ENCODE results near the gene CASP10. TPM values are rescaled to one million over a fixed set of nuclear protein-coding genes. Genes with fewer than 3 reads are reported as not detected.

Gene CASP10
- total and polyA plus RNA-seq, 2 of the 13 experiments (the other 11 are each of a cell fraction or from before 2014, with no cell fraction given) = 22.2 to 23.8 TPM

DNA sequence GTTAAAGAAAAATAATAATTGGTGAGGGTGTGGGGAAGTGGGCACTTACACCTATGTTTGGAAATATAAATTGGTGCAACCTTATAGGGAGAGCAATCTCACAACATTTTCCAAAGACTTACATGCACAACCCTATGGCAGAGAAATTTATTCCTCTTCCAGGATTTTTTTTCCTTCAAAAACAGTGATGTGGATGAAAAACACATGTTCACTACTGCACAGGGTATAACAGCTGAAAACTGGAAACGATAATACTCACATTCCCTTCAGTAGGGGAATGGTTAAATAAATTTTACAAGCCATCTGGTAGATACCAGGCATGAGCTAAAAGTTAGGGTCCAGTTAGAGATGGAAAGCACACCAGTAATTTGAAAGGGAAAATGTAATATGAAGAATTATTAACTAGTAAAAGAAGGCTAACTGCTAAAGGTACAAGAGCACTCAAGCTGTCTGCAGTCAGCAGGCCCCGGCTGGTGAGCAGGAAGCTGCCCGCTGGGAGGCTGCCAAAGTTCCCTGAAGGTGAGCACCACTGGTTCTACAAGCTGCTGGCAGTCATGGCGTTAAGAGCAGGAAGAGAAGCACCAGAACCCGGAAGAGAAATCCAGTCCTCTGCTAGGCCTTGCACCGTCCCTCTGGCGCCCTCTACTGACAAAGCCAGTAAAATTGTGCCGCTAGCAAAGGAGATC, 49.0 kb downstream of the CASP10 start (continued):
- no peak for TF ChIP-seq GTF3A (CRISPR knock-in tag; conservative IDR thresholded peaks at IDR 0.05)
- 0 out of 2 replicates have a peak, but pooled peaks have one; percentile 65 for TF ChIP-seq ZNF382 (CRISPR knock-in tag; IDR thresholded peaks at IDR 0.05; ENCODE audit: borderline replicate concordance)
- no peak for TF ChIP-seq ZNF552 (CRISPR knock-in tag; IDR thresholded peaks at IDR 0.05; ENCODE audit: borderline replicate concordance)
- TF ChIP-seq ZNF333 (CRISPR knock-in tag; IDR thresholded peaks at IDR 0.05; ENCODE audit: borderline replicate concordance) = no peak
- peak; percentile 47; the same call in 1 of the 2 replicates for TF ChIP-seq KLF9 (CRISPR knock-in tag; IDR thresholded peaks at IDR 0.05; ENCODE audit: low read depth)
- TF ChIP-seq HNRNPK (IDR thresholded peaks at IDR 0.05; ENCODE audit: low read depth, low read length, poor library complexity, severe bottlenecking) = no peak
- TF ChIP-seq SRSF9 (IDR thresholded peaks at IDR 0.05; ENCODE audit: borderline replicate concordance, insufficient read depth, low read depth, low read length, poor library complexity, severe bottlenecking) = no peak
- no peak for TF ChIP-seq ATF7 (IDR thresholded peaks at IDR 0.05)
- 0 out of 2 replicates have a peak, but pooled peaks have one; percentile 23 for TF ChIP-seq ATF7 (CRISPR knock-in tag; IDR thresholded peaks at IDR 0.05)
- TF ChIP-seq MXD4 (CRISPR knock-in tag; IDR thresholded peaks at IDR 0.05) = no peak
- TF ChIP-seq ZNF678 (CRISPR knock-in tag; IDR thresholded peaks at IDR 0.05) = no peak
- TF ChIP-seq NFKBIZ (CRISPR knock-in tag; IDR thresholded peaks at IDR 0.05) = peak; percentile 84; the same call in 1 of the 2 replicates
- TF ChIP-seq MAFG (CRISPR knock-in tag; IDR thresholded peaks at IDR 0.05) = no peak
- peak; percentile 55; the same call in 1 of the 2 replicates for TF ChIP-seq ESRRA (CRISPR knock-in tag; IDR thresholded peaks at IDR 0.05; ENCODE audit: low read depth)
- no peak for TF ChIP-seq ZNF564 (CRISPR knock-in tag; IDR thresholded peaks at IDR 0.05)
- TF ChIP-seq GFI1 (CRISPR knock-in tag; IDR thresholded peaks at IDR 0.05; ENCODE audit: borderline replicate concordance) = no peak; the same call in 1 of the 2 replicates
- 0 out of 2 replicates have a peak, but pooled peaks have one; percentile 47 for TF ChIP-seq ZZZ3 (CRISPR knock-in tag; IDR thresholded peaks at IDR 0.05; ENCODE audit: borderline replicate concordance)
- TF ChIP-seq GZF1 (CRISPR knock-in tag; IDR thresholded peaks at IDR 0.05) = peak; percentile 67; the same call in 1 of the 2 replicates
- no peak for TF ChIP-seq ZBTB1 (CRISPR knock-in tag; IDR thresholded peaks at IDR 0.05; ENCODE audit: borderline replicate concordance)
- TF ChIP-seq SMYD3 (CRISPR knock-in tag; IDR thresholded peaks at IDR 0.05) = peak; percentile 76; the same call in 1 of the 2 replicates
- TF ChIP-seq KDM5B (CRISPR knock-in tag; IDR thresholded peaks at IDR 0.05; ENCODE audit: borderline replicate concordance) = peak; percentile 55; the same call in 1 of the 2 replicates
- TF ChIP-seq KAT2B (IDR thresholded peaks at IDR 0.05; ENCODE audit: borderline replicate concordance, low read depth, low read length) = no peak
- no peak; the same call in 1 of the 2 replicates for TF ChIP-seq RELA (CRISPR knock-in tag; IDR thresholded peaks at IDR 0.05)
- TF ChIP-seq ZNF724P (CRISPR knock-in tag; IDR thresholded peaks at IDR 0.05; ENCODE audit: borderline replicate concordance) = no peak
- TF ChIP-seq, protein P1, sequence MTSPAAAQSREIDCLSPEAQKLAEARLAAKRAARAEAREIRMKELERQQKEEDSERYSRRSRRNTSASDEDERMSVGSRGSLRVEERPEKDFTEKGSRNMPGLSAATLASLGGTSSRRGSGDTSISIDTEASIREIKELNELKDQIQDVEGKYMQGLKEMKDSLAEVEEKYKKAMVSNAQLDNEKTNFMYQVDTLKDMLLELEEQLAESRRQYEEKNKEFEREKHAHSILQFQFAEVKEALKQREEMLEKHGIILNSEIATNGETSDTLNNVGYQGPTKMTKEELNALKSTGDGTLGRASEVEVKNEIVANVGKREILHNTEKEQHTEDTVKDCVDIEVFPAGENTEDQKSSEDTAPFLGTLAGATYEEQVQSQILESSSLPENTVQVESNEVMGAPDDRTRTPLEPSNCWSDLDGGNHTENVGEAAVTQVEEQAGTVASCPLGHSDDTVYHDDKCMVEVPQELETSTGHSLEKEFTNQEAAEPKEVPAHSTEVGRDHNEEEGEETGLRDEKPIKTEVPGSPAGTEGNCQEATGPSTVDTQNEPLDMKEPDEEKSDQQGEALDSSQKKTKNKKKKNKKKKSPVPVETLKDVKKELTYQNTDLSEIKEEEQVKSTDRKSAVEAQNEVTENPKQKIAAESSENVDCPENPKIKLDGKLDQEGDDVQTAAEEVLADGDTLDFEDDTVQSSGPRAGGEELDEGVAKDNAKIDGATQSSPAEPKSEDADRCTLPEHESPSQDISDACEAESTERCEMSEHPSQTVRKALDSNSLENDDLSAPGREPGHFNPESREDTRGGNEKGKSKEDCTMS (CRISPR knock-in tag; conservative IDR thresholded peaks at IDR 0.05) = no peak
- 0 out of 2 replicates have a peak, but pooled peaks have one; percentile 86 for TF ChIP-seq ZNF33B (CRISPR knock-in tag; IDR thresholded peaks at IDR 0.05)
- no peak for TF ChIP-seq U2AF1 (optimal IDR thresholded peaks at IDR 0.05; ENCODE audit: low read depth, low read length)
- no peak for TF ChIP-seq ZNF737 (CRISPR knock-in tag; IDR thresholded peaks at IDR 0.05; ENCODE audit: borderline replicate concordance)
- no peak for TF ChIP-seq HDAC6 (IDR thresholded peaks at IDR 0.05; ENCODE audit: low read depth, low read length)

Measured in HepG2 (cell line).